Prostate gland (tissue), 2 donors: ENCODE measurements around the gene SMYD3.

ENCODE experiments used
- CTCF ChIP-seq, 4 experiments: fragments of 200-600 bp in 2 of 4; fragments of 450-650 bp in 2 of 4; sonication (generic) in 2 of 4; IDR thresholded peaks; 1 replicate in 3 of 4; 2 replicates in 1 of 4; pipeline ENCODE4 v1.5.1; 2016 to 2019; ENCODE audit warnings: antibody characterized with exemption in 4 of 4, mild to moderate bottlenecking in 2 of 4, moderate library complexity in 2 of 4
- POLR2A ChIP-seq: fragments of 450-650 bp; IDR thresholded peaks from one replicate; pipeline ENCODE4 v1.6.1; 2016; ENCODE audit warnings: antibody characterized with exemption, mild to moderate bottlenecking
- POLR2AphosphoS5 ChIP-seq: sonication (generic); formaldehyde crosslinking; IDR thresholded peaks from one replicate; pipeline ENCODE4 v1.6.1; 2017; ENCODE audit warnings: antibody characterized with exemption

- TF ChIP-seq POLR2A (no peak), CTCF (IDR thresholded peaks at IDR 0.05) (no peak), POLR2AphosphoS5 (no peak)
Observed at GRCh38 chr1:246020211-246020954, 486.7 kb downstream of the SMYD3 start.
